Ramos (cell line): ENCODE data around the gene CNPY1.
"Not testable (repeated sequence)": the region's sequence is repeated elsewhere in the genome, so short reads cannot be mapped to it uniquely, and the experiment has no call there.

Source experiments
- in situ Hi-C: fragments of 300-500 bp; cut with MboI; formaldehyde crosslinking; loops from one replicate; pipeline ENCODE4 v1.14.3; 2022; ENCODE audit warnings: low sequenced_read_pairs; ENCODE audit not compliant: unreplicated experiment

CNPY1 gene

DNA sequence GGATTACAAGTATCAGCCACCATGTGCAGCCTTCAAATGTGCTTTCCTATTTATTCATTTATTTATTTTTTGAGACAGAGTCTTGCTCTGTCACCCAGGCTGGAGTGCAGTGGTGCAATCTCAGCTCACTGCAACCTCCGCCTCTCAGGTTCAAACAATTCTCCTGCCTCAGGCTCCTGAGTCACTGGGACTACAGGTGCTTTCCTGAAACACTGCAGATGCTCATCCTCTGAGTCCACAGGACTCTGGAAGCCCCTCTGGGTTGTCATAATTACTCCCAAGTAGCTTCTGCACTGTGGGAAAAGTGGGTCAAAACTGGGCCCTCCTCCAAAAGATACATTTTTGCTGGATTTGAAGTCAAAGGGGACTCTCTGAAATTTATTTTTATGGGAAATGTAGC is at the start of gene CNPY1:
CNPY1 (minus strand) TSS at position 111 of the 400 bp plus-strand sequence. CDS start 630 bp downstream, outside the sequence.
- in situ Hi-C loops: not testable (repeated sequence)

DNA sequence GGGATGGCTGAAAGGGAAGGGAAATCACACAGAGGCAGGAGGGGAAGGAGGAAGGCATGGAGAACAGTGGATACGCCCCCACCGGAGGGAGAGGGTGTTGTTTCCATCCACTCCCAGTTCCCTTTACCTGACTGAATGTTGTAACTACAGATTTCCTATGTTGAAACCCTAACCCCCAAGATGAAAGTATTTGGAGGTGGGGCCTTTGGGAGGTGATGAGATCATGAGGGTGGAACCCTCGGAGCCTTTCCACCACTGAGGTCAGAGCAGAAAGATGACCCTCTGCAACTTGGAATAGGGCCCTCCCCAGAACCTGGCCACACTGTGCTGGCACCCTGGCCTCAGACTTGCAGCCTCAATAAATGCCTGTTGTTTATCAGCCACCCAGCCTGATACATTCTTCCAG is 48.6 kb upstream of the CNPY1 start:
- in situ Hi-C loops: loop anchor here (5.0 kb wide), 1 partner anchor 162 kb away; no protein-coding TSS in a partner anchor

DNA sequence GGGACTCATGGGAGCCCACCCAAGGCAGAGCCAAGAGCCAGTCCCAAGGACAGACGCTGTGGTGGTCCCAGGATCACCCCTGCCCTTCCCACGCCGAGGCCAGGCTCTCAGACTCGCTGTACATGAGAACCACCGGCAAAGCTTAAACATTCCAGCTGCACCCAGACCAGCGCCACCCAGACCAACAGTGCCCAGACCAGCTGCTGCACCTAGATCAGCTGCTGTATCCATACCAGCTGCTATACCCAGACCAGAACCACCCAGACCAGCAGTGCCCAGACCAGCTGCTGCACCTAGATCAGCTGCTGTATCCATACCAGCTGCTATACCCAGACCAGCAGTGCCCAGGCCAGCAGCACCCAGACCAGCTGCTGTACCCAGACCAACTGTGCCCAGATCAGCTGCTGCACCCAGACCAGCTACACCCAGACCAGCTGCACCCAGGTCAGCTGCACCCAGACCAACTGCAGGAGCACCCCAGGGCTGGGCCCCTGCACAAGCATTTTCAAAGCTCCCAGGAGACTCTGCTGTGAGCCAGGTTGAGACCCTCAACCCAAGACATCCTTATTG is 47.9 kb upstream of the CNPY1 start:
- in situ Hi-C loops: no loop called here

DNA sequence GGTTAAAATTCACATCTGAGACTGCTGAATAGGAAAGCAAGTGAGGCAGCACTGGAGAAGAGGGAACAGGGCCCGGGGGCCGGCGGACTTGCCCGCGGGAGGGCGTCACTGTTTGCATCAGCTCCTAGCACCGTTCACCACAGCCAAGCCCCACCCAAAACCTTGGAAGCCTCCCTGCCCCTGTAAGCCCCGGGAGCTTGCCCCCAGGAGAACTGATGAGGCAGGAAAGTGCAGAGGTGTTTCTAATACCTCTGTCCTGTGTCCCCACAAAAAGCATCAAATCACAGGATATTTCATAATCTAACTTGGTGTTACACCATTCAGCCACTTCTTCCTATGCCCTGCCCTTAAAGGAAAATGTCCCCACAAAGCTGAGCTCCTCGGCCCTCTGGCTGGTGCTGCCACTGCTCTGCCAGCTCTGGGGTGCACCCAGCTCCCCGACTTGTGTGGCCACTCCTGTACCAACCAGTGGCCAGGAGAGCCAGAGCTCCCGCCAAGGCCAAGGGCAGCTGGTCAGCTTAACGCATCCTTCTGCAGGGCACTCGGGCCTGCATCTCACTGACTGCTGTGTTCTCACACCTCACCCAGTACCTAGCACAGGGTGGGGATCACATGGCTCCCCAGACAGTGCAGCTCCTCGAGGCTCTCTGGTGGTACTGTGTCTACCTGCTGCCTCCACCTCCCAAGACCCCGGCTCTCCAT is 47.3 kb upstream of the CNPY1 start:
- in situ Hi-C loops: no loop called here

DNA sequence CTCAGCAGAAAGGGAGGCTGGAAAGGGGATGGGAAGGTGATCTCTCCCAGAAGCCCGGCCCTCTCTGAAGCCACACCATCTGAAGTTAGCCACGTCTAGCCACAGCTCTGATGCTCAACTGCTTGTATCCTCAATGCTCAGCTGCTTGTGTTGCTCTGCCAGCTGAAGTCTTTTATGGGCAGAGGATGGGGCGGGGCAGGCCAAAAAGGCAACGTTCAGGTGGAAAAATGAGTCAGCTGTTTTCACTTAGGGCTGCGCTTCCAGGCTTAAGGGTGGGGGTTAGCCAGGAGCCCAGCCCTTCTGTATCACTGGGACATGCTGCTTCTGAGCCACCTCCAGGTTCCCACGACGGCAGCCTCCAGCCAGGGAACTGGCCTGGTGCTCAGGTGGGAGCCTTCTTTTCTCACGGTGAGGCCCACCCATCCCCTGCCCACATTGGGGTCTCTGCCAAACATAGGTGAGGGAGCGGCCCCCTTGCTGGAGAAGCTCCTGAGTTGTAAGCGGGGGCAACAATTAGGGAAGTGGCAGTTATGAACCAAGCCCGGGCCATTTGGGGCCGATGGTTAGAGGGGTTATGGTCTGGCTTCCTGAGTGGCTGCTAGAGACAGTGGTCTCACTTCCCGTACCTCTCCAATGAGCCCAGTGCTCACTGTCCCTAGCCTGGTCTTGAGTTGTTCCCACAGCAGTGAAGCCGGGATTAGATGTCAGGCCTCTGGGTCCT is 44.9 kb upstream of the CNPY1 start:
- in situ Hi-C loops: no loop called here

DNA sequence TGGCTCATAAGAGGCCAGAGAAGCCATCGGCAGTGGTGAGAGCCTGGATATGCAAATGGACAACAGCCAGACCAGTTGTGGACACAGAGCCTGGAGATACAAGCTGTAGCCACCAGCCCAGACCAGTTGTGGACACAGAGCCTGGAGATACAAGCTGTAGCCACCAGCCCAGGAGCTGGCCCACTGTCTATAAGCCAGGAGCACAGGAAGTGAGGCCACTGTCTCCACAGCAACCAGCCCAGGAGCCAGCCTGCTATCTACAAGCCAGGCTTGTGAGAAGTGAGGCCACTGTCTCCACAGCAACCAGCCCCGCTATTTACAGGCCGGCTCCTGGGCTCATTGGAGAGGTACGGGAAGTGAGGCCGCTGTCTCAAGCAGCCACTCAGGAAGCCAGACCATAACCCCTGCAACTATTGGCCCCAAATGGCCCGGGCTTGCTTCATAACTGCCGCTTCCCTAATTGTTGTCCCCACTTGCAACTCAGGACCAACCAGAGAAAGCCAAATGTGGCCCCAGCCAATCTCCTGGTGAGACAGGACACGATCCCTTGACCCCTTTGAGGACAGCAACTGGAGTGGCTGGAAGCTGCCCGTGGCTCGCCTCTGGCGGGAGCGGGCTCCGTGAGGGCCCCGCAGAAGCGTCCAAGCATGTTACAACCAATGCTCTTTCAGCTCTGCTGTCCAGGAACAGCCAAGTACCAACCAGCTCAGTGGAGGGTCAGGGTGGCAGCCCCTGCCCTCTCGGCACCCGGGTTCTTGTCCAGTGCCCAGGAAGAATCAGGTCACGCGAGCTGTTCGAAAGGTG is 44.1 kb upstream of the CNPY1 start:
- in situ Hi-C loops: no loop called here

DNA sequence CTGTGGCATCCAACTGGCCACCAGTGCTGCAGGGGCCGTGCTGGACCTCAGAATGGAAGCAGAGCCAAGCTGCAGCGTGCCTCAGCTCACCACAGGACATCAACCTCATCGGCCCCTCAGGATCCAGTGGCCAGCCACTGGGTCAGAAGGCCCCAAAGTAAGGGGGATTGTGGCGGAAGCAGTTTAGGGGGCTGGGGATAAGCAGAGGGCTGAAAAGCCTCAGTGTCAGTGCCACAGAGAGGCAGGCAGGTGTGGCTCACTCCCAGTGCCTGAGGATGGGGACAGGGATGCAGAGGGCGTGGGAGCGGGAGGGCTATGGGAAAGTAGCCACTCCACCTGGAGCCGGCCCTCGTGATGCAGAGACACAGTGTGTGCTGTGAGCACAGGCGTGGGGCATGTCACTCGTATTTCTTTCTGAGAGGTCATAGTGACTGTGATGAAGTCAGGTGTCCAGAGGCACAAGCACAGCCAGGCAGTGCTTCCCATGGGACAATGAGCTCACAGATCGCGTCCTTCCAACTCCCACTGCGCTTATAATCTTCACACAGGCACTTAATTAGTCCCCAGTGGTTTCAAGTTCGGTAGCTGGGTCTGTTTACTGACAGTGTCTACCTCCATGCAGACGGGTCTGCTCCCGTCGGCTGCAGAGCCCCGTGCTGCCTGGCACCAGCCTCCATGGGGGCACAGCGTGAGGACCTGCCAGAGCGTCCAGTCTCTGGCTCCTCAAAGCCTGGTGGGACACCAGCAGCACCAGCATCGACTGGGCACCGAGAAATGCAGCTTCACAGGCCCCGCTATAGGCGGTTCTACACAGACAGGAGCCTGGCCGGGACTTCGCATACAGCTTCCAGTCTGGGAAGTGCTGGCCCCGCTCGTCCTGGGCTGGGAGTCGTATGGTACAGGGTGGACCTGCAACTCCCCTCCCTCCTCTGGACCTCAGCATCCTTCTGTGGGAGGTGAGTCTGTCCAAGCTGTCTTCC is 42.9 kb upstream of the CNPY1 start:
- in situ Hi-C loops: no loop called here

DNA sequence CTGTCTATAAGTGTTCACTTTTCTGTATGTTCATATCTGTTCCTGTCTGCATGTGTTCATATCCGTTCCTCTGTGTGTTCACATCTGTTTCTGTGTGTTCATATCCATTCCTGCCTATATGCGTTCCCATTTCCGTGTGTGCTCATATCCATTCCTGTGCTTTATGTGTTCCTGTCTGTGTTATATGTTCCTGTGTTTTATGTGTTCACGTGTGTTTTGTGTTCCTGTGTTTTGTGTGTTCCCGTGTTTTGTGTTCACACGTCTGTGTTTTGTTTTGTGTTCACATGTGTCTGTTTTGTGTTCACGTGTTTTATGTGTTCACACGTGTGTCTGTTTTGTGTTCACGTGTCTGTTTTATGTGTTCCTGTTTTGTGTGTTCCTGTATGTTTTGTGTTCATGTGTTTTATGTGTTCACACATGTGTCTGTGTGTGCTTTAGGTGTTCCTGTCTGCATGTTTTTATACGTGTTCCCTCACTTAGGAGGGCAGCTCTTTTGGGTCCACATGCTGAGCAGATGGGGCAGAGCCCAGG is 42.2 kb upstream of the CNPY1 start:
- in situ Hi-C loops: no loop called here

DNA sequence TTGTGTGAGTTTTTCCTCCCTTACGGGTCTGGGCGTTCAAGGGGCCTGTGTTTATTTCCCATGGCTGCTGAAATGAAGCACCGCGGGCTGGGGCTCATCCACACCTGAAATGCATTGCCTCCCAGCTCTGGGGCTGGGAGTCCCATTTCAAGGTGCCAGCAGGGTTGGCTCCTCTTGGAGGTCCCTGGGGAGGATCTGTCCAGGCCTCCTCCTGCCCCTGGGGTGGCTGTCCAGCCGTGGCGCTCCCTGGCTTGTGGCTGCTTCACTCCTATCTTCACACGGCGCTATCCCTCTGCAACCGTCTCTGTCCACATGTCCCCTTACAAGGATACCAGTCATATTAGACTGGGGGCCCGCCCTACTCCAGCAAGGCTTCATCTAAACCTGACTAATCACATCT is 41.1 kb upstream of the CNPY1 start:
- in situ Hi-C loops: no loop called here

DNA sequence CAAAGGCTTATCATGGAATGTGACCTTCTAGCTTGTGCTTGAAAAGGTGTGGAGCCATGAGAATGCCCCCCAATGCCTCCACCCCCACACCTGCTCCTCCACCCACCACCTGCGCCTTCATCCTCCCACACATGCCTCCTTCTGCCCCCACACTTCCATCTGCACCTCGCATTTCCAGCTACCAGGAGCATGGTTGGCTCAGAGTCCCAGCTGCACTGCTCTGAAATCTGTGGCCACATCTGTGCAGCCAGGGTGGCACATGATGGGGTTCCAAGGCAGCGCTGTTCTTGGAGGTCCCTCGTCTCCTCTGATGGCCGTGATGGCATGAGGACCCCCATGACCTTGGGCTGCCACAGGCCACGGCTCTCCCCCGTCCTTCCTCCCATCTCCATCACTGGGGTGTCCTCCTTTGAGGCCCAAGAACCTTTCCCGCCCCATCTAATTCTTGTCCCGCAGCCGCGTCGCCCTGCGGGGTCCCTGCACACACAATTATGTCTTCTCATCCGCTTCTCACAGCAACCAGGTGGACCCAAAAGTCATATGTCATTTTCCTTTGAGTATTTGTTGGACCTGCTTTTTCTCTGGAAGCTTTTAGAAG is 40.6 kb upstream of the CNPY1 start:
- in situ Hi-C loops: no loop called here

DNA sequence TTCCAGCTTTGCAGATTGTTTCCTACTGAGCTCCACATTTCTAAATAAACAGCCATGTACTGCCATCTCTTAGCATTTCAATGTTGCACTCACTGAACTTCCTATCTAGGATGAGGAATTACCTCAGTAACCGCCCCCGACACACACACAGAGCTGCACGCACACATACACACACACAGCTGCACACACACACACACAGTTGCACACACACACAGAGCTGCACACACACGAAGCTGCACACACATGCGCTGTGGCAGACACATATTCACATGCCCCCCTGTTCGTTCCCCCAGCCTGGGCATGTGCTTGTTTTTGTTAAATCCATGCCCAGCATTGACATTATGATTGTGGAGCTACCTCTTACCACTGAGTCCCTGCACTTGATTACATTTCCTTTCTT is 39.6 kb upstream of the CNPY1 start:
- in situ Hi-C loops: no loop called here

DNA sequence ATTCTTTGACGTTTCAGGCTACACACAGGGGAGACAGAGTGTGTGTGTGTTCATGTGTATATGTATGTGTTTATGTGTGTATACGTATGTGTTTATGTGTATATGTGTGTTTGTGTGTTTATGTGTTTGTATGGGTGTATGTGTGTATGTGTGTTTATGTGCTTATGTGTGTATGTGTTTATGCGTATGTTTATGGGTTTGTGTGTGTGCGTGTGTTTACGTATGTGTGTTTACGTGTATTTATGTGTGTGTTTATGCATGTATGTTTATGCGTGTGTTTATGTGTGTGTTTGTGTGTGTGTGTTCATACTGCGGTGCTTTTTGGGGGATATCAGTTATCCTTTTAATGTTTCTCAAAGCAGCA is 39.2 kb upstream of the CNPY1 start:
- in situ Hi-C loops: no loop called here

DNA sequence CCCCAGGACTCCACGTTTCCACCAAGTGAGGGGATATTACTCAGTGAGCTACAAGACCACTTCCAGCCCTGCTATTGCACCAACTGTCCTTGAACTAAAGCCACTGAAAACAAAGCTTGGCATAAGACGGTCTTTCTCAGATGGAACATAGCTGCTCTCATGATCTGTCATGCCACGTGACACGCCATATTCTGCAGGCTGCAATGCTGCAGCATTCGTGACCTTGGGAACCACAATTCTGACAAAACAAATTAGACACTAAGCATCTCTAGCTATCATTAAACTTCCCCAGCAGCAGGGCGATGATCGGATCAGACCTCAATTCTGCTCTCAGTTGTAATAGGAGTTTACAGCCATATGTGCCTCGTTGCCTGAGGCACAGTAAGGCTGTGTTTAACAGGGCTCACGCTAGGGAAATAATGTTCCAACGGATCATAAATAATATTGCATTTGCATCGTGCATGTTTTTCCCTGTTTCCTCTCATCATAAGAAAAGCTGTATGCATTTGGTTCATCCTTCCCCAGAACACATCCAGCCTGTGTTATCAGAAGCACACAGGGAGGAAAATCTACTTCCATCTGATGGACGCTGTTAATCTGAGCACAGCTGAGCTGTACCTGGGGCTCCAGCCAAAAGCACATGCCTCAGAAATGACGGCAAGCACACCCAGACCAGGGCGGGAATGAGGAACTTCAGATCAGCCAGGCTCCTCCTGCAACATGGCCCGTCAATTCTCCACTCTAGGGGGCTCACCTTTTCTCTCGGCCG is 38.6 kb upstream of the CNPY1 start:
- in situ Hi-C loops: no loop called here

DNA sequence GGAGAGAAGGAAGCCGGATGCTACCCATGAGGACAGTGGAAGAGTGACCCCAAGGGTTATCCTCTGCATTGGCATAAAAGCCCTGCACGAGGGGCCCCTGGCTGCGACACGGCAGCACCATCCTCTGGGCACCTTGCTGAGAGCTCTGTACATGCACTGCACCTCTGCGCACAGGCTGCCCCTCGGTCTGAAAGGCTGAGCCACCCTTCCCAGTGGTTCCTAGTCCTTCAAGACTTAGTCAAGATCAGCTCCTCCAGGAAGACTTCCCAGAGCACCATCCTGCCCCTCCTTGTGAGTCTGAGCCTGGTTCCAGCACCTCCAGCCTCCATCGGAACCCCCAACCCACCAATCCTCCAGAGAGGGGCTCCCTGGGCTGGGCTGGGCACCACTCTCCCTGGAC is 37.9 kb upstream of the CNPY1 start:
- in situ Hi-C loops: no loop called here

DNA sequence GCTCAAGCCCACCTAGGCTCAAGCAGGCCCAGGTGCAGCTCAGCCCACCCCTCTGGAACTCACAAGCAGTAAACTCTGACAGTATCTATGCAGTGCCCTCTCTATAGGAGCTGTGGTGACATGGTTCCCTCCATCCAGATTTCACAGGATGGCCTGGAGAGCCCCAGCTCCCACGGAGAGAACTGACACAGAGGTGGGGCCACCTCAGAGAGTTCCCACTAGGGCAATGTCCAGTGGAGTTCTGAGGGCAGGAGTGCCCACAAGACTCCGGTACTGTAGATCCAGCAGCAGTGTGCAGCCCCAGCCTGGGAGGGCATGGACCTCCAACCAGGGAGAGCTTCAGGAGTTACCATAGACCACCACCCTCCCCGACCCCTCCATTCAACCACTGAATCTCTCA is 37.3 kb upstream of the CNPY1 start:
- in situ Hi-C loops: no loop called here

DNA sequence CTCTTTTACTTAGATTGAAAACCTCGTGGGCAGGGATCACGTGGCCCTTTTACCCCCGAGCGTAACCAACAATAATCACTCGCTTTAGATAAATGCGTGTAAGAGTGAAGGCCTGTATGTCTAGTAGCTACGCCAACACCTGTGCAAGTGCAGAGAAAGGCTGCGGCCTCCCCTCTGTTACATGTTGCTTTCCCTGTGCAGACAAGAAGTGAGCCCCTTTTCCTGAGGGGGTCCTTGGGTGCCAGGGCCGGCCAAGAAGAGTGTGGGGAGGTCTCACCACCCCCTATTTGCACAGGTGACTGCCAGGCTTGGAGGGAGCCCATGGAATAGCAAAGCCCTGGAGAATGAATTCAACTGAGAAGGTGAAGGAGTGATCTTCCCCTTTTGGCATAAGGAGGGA is 35.6 kb upstream of the CNPY1 start:
- in situ Hi-C loops: no loop called here

DNA sequence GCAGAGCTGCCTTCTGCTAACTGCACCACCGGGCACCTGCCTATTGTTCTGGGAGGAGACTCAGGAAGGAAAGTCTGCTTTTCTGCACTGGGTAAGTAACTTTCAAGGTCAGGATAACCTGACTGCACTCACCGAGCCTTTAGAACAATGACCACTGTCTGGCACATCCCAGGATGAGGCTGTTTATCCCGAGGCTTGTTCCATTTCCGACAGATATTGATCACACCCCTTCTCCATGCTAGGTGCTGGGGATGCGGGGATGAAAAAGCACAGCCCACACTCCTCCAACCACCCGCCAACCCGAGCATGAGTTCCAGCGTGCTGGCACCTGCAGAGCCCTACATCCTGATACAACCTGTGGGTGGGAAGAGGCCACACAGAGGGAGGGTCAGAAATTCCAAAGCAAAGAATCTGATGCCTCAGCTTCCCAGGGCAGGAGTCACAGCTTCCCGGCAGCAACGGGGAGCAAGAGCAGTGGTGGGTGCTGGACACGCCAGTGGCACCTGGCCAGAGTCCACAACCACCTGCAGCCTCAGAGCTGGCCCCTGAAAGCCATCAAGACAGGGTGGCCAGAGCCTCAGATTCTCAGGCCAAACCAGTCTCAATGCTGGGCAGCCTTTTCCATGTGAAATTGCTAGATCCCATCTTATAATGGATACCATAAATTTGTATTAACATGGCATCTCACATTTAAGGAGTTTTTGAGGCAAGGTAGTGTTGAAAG is 34.9 kb upstream of the CNPY1 start:
- in situ Hi-C loops: no loop called here

DNA sequence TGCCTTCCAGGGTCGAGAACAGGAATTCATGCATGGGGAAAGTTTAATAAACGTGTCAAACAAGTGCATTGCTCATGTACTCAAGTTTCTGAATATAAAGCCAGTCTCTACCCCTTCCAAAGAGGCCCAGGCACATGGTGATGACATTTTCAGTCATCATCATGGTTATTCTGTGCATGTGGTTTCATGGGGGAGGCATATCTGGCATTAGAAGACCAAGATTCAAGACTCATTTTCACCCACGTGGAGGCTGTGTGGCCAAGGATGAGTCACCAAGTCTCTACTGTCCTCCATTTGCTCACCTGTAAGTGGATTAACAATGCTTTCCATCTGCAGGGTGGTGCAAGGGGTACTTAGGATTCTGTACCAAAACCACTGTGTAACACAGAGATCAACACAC is 34.0 kb upstream of the CNPY1 start:
- in situ Hi-C loops: no loop called here
